PC-9 (cell line): ENCODE measurements around the gene EXOC7.

ENCODE experiments used
- EZH2 ChIP-seq: fragments of 200-600 bp; sonication (generic); IDR thresholded peaks from 2 replicates; pipeline ENCODE4 v1.8.0; 2017; ENCODE audit warnings: antibody characterized with exemption, low read depth
- TF ChIP-seq, protein P1 (sequence below): fragments of 200-600 bp; sonication (generic); conservative IDR thresholded peaks from 2 replicates; pipeline ENCODE4 v1.6.1; 2017; ENCODE audit warnings: mixed run types, antibody characterized with exemption, mild to moderate bottlenecking, moderate library complexity

DNA sequence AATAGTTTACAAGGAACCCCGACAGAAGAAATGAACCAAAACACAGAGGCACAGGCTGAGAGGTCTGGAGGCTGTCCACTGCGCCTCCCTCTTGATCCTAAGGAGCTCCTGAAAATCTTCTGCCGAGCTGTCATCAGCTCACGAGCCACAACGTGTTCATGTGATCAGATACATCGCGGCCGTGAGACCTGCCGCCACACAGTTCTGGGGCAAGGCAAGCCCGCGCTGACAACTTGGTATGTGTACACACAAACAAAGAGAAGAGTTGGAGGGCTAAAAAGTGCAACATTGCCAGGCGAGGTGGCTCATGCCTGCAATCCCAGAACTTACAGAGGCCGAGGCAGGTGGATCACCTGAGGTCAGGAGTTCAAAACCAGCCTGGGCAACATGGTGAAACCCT, 7.6 kb downstream of the EXOC7 start:
- TF ChIP-seq, protein P1, sequence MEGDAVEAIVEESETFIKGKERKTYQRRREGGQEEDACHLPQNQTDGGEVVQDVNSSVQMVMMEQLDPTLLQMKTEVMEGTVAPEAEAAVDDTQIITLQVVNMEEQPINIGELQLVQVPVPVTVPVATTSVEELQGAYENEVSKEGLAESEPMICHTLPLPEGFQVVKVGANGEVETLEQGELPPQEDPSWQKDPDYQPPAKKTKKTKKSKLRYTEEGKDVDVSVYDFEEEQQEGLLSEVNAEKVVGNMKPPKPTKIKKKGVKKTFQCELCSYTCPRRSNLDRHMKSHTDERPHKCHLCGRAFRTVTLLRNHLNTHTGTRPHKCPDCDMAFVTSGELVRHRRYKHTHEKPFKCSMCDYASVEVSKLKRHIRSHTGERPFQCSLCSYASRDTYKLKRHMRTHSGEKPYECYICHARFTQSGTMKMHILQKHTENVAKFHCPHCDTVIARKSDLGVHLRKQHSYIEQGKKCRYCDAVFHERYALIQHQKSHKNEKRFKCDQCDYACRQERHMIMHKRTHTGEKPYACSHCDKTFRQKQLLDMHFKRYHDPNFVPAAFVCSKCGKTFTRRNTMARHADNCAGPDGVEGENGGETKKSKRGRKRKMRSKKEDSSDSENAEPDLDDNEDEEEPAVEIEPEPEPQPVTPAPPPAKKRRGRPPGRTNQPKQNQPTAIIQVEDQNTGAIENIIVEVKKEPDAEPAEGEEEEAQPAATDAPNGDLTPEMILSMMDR = no peak
- no peak for TF ChIP-seq EZH2
